SK-N-MC (cell line): ENCODE data around the gene MOK.

Source experiments
- EZH2 ChIP-seq: fragments of 200-600 bp; sonication (generic); IDR thresholded peaks from one replicate; pipeline ENCODE4 v1.6.1; 2017; ENCODE audit warnings: antibody characterized with exemption
- FOXP2 ChIP-seq: optimal IDR thresholded peaks from 2 replicates; pipeline ENCODE3; 2011; ENCODE audit warnings: mild to moderate bottlenecking, moderate library complexity; ENCODE audit not compliant: insufficient read depth; ENCODE audit errors: extremely low read length, control extremely low read depth
- POLR2AphosphoS5 ChIP-seq: IDR thresholded peaks from 2 replicates; pipeline ENCODE4 v1.6.1; 2012; ENCODE audit warnings: mild to moderate bottlenecking, low read depth, low read length, borderline replicate concordance

DNA sequence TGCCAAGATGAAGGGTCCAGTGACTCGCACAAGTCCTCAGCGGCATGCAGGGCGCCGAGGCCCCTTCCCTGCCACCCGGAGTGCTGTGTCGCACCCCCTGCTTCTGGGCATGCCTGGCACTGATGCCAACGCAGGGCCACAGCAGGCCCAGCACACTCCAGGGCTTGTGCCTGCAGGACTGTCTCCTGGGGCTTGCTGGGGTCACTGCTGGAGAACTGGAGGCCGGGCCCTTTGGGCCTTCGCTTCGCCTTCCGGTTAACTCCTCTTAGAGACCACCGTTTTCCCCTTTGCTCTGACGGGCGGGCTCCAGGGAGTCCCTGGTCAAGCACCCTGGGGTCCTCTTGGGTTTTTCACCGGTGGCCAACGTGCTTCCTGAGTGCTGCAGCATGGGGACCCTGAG, 85.6 kb downstream of the MOK start:
- TF ChIP-seq EZH2 (no peak), POLR2AphosphoS5 (no peak), FOXP2 (no peak)
